Neuron (in vitro differentiated cells): ENCODE measurements around the gene REG3A.

Source experiments
- H2AFZ ChIP-seq: one replicate; pipeline ENCODE4 v1.6.1; 2013; ENCODE audit warnings: low read depth, mild to moderate bottlenecking, inconsistent platforms, low read length, moderate library complexity
- H3K27me3 ChIP-seq: one replicate; pipeline ENCODE4 v1.6.1; 2013; ENCODE audit warnings: low read length; ENCODE audit not compliant: insufficient read depth
- H3K36me3 ChIP-seq: one replicate; pipeline ENCODE4 v1.6.1; 2013; ENCODE audit warnings: low read length; ENCODE audit not compliant: insufficient read depth
- H3K4me1 ChIP-seq: one replicate; pipeline ENCODE4 v1.6.1; 2013; ENCODE audit warnings: low read length; ENCODE audit not compliant: insufficient read depth
- H3K4me3 ChIP-seq: 2 replicates; pipeline ENCODE4 v1.5.1; 2013; ENCODE audit warnings: mild to moderate bottlenecking, low read length, moderate library complexity
- H3K9me3 ChIP-seq: one replicate; pipeline ENCODE4 v1.6.1; 2013; ENCODE audit warnings: low read length

Gene REG3A

DNA sequence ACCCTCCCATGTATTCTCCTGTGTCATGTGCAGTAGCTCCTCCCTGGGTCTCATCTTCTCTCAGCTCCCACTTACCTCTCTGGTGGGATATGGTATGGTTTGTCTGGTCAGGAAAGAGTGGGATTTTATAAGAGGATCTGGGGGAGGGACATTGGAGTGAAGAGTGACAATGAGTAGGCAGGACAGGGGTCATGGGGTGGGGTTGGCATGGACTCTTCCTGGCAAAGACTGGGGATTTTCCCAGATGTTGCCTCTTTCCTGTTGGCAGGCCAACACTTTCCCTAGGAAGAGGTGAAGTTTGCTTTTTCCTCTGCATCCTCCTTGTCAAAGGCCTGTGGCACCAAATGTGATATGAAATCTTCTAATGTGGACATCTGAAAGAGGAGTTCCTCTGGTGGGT, at the start of gene REG3A:
TSS of gene REG3A (minus strand) at position 101 of the 400 bp plus-strand sequence. CDS start 348 bp downstream, outside the sequence.
- no peaks in the 10 kb centered on the region for H3K27me3 ChIP-seq
- H3K4me1 ChIP-seq, result no peaks in the 10 kb centered on the region
- no peak within 1 kb of the TSS for H3K4me3 ChIP-seq
- H3K9me3 ChIP-seq, result no peaks in the 10 kb centered on the region
- H2AFZ ChIP-seq, result no peak within 1 kb of the TSS
- H3K36me3 ChIP-seq, result no peaks in the 10 kb centered on the region

DNA sequence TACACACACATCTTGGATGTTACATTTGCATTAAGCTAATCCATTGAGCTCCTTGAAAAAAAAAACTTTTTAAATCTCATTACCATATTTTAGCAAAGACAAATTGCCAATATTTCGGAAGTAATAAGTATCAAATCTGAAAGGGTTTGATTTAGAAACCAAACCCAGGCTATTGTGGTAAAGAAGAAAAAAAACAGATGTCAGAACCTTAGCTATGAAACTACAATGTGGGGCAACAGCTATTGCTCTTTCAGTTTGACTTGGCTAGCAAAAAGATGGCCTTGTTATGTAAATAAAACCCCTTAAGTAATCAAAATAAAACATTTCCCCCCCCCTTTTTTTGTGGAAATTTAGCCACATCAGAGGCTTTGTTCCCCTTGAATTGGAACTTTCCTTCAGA, 41.2 kb upstream of the REG3A start:
- Histone ChIP-seq H3K9me3 (no peaks in the 10 kb centered on the region), H3K36me3 (no peaks in the 10 kb centered on the region), H3K27me3 (no peaks in the 10 kb centered on the region), H2AFZ (no peak overlapping the region), H3K4me3 (no peak overlapping the region), H3K4me1 (no peaks in the 10 kb centered on the region)

DNA sequence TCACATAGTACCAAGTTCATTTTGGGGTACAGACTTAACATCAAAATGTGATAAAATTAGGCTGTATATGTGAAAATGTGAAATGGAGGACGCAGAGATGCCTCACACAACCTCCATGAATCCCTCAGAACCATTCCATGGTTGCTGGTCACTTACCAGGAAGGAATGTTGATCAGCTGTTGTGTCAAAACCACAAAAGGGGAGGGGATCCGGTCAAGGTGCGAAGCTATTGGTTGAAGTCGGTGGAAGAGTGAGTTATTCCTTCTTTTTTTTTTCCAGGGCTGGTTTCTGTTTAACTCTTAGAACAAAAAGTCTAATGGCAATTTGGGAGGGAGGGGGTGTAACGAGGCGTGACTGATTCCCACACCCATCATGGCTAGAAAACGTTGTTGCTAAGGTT, 32.3 kb upstream of the REG3A start:
- Histone ChIP-seq H3K36me3 (no peaks in the 10 kb centered on the region), H3K9me3 (no peaks in the 10 kb centered on the region), H2AFZ (no peak overlapping the region), H3K4me3 (no peak overlapping the region), H3K27me3 (no peaks in the 10 kb centered on the region), H3K4me1 (no peaks in the 10 kb centered on the region)

DNA sequence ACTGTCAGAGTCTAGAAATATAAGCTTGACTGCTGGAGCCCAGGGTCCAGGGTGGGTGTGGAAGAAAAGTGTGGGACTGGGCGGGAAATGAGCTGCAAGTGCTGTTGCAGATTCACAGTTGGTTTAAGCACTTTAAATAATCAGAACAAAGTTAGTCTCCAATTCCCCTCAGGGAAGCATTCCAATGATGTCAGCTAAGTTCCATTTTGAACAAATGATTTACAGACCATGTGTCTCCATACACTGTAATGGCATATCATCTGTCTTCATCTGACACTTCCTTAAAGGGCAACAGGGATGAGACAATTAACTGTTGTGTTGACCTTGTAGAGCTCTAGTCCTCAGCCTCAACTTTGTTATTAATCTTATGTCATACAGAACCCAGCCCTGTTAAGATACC, 31.5 kb upstream of the REG3A start:
- no peak overlapping the region for H3K4me3 ChIP-seq
- H3K9me3 ChIP-seq, result no peaks in the 10 kb centered on the region
- H3K27me3 ChIP-seq, result no peaks in the 10 kb centered on the region
- H2AFZ ChIP-seq, result no peak overlapping the region
- H3K36me3 ChIP-seq, result no peaks in the 10 kb centered on the region
- H3K4me1 ChIP-seq, result no peaks in the 10 kb centered on the region

DNA sequence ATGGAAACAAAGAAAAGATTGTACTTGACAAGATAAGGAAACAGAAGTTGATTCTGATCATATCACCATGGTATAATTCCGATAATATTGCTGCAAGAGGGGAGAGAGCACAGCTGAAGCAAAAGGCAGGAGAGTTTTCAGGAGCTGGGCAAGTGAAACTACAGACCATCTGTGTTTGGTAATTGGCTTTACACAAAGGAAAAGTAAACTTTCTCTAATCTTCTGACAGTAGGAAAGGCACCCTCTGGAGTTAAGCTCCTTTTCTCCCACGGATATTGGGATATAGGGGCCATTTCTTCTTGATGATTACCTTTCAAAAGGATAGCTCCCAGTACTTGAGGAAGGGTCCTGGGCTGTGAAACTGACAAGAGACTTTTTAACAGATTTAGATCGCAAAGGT, 29.9 kb upstream of the REG3A start:
- no peaks in the 10 kb centered on the region for H3K36me3 ChIP-seq
- H3K4me1 ChIP-seq, result no peaks in the 10 kb centered on the region
- no peaks in the 10 kb centered on the region for H3K9me3 ChIP-seq
- H2AFZ ChIP-seq, result no peak overlapping the region
- H3K4me3 ChIP-seq, result no peak overlapping the region
- no peaks in the 10 kb centered on the region for H3K27me3 ChIP-seq

DNA sequence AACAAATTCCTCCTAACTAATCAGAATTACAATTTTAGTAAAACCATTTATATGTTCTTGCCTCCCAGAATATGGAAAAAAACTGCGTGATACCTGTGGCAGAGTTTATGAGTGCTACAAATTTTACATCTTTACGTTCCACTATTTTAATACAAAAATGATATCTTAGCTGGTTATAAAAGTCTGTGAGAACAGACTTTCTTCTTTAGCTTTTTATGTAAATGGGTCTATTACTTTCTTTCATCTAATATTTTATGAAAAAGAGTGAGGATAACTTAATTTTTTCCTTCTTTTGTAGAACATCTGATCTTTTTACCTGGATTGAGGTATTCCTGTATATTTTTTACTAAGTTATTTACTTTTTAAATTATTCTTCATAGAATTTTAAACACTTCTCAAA, 22.1 kb upstream of the REG3A start:
- Histone ChIP-seq H3K9me3 (no peaks in the 10 kb centered on the region), H3K4me3 (no peak overlapping the region), H3K36me3 (no peaks in the 10 kb centered on the region), H3K27me3 (no peaks in the 10 kb centered on the region), H2AFZ (no peak overlapping the region), H3K4me1 (no peaks in the 10 kb centered on the region)

DNA sequence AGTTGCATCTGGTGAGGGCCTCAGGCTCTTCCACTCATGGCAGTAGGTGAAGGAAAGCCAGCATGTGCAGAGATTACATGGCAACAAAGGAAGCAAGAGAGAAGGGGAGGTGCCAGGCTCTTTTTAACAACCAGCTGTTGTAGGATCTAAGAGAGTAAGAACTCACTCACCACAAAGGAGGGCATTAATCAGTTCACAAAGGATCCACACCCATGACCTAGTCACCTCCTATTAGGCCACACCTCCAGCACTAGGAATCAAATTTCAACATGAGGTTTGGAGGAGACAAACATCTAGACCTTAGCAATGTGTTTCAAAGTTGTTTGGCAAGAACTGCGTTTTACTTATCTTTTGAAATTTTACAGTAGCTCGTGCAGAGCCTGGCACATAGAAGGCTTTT, 20.5 kb upstream of the REG3A start:
- Histone ChIP-seq H3K36me3 (no peaks in the 10 kb centered on the region), H3K9me3 (no peaks in the 10 kb centered on the region), H3K4me3 (no peak overlapping the region), H2AFZ (no peak overlapping the region), H3K27me3 (no peaks in the 10 kb centered on the region), H3K4me1 (no peaks in the 10 kb centered on the region)

DNA sequence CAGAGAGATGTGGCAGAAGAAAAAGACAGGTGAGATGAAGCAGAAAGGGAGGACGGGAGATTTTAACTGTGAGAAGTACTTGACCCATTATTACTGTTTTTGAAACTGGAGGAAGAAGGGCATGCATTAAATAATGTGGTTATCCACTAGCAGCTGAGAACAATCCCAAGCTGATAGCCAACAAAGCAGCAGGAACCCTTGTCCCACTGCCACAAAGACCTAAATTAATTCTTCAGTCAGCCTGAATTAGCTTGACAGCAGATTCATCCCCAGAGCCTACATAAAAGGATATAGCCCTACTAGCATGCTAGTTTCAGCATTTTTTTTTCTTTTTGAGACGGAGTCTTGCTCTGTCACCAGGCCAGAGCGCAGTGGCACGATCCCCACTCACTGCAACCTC, 19.5 kb upstream of the REG3A start:
- Histone ChIP-seq H3K36me3 (no peaks in the 10 kb centered on the region), H3K9me3 (no peaks in the 10 kb centered on the region), H3K4me1 (no peaks in the 10 kb centered on the region), H3K4me3 (no peak overlapping the region), H3K27me3 (no peaks in the 10 kb centered on the region), H2AFZ (no peak overlapping the region)

DNA sequence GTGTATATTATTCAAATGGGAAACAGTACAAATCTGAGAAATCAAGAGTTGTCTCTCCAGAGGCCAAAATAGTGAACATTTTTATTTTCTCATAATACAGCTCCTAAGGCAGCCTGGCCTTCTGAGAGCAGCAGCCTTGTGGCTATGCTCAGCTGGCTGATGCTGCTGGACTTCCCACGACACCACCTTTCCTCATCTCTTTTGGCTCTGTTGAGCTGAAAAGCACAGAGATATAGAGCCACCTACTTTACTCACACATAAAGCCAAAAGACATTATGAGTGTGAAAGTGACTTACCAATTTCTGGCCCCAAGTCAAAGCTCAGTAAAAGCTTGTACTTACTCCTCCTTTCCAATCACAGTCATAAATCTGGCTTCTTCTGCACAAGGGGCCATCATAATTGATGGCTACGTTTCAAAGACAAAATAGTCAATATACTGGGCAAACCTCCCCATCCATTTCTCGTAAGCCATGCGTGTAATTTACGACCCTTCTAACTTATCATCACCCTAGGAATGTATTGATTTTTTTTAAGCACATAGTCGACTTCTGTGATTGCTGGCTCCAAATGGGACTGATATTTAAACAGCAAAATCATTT, 18.6 kb upstream of the REG3A start:
- Histone ChIP-seq H3K36me3 (no peaks in the 10 kb centered on the region), H3K9me3 (no peaks in the 10 kb centered on the region), H2AFZ (no peak overlapping the region), H3K4me1 (no peaks in the 10 kb centered on the region), H3K4me3 (no peak overlapping the region), H3K27me3 (no peaks in the 10 kb centered on the region)

DNA sequence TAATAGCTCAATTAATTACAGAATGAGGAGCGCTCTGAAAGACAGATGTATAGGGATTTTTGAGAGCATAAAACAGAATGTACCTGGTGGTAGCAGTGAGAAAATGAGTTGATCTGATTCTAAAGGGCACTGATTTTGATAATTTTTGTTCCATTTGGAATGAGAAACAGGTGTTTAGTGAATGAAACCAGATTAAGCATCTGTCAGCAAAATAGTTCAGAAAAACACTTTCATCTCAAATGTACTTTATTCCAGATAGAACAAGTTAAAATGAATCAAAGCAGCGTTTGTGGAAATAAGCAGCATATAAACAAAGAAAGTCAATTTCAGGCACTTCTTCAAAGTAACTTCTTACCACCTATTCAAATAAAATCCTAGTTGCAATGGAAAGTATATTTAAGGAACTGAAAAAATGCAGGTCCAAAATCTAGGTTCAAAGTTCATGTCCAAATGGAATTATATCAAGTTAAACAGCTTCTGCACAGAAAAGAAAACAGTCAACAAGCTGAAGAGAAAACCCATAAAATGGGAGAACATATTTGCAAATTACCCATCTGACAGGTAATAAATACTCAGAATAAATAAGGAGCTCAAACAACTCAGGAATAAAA, 11.9 kb upstream of the REG3A start:
- no peaks in the 10 kb centered on the region for H3K36me3 ChIP-seq
- H2AFZ ChIP-seq, result no peak overlapping the region

DNA sequence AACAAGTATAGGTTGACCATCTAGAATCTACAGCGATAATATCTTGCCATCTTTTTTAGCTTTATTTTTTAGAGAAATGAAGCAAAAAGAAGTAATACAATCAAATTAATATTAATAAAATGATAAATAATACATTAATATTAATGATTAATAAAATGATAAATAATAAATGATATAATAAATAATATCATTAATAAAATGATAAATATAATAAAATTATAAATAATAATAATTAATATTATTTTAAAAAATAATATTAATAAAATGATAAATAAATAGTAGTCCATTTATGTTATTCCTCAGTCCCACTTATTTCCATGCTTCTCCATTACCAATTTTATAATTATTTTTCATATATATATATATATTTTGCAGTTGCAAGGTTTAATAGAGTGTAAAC, 3.2 kb upstream of the REG3A start:
- Histone ChIP-seq H3K9me3 (no peaks in the 10 kb centered on the region), H2AFZ (no peak overlapping the region), H3K4me3 (no peak overlapping the region), H3K4me1 (no peaks in the 10 kb centered on the region), H3K36me3 (no peaks in the 10 kb centered on the region), H3K27me3 (no peaks in the 10 kb centered on the region)

More for the DNA sequence above, 11.9 kb upstream of the REG3A start:
- H3K4me1 ChIP-seq, result no peaks in the 10 kb centered on the region
- H3K27me3 ChIP-seq, result no peaks in the 10 kb centered on the region
- no peaks in the 10 kb centered on the region for H3K9me3 ChIP-seq
- H3K4me3 ChIP-seq, result no peak overlapping the region

DNA sequence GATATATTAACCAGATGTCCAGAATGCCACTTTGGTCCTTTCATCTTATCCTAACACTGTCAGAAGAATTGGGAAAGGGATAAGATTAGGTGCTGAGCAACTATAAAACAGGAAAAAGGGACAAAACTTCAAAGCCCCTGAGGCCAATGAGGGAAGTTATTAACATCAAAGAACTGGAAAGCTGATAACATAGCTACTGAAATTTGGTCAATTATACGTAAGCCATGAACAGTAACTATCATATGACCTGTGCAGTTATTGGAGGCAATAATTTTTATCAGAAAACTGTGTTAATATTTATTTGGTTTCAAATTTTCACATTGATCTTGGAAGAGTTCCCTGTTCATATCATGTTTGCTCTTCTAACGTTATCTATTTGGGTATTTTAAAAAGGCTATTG, 2.6 kb upstream of the REG3A start:
- Histone ChIP-seq H3K27me3 (no peaks in the 10 kb centered on the region), H3K4me3 (no peak overlapping the region), H2AFZ (no peak overlapping the region), H3K9me3 (no peaks in the 10 kb centered on the region), H3K4me1 (no peaks in the 10 kb centered on the region), H3K36me3 (no peaks in the 10 kb centered on the region)

DNA sequence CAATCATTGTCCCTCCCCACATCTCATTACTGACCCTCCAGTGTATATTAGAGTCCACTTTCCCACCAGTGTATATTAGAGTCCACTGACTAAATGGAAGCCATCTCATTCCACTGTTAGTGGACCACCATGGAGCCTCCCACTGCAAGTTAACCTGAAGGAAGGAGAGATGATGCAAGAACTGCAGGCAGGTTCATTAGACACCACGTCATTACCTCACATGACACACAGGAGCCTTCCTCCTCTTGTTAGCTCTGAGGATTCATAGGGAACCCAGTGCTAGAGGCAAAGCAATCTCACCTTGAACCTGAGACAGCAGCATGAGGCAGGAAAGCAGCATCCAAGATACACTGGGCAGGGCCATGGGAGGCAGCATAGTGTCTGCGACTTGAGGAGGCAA, 523 bp downstream of the REG3A start:
- no peaks in the 10 kb centered on the region for H3K9me3 ChIP-seq
- H3K4me3 ChIP-seq, result no peak overlapping the region
- no peaks in the 10 kb centered on the region for H3K4me1 ChIP-seq
- no peak overlapping the region for H2AFZ ChIP-seq
- H3K27me3 ChIP-seq, result no peaks in the 10 kb centered on the region
- no peaks in the 10 kb centered on the region for H3K36me3 ChIP-seq
